Loucy (cell line): ENCODE results near the gene SAMD14.

Experiments used
- H2AFZ ChIP-seq: fragments of 200-600 bp; sonication (generic); 2 replicates; pipeline ENCODE4 v1.6.0; 2016; ENCODE audit warnings: antibody characterized with exemption, mild to moderate bottlenecking, low read length, moderate library complexity
- H3F3A ChIP-seq: fragments of 200-600 bp; 2 replicates; pipeline ENCODE4 v1.6.0; 2016; ENCODE audit warnings: antibody characterized with exemption, low read depth, mild to moderate bottlenecking
- H3K27me3 ChIP-seq: fragments of 200-600 bp; sonication (generic); 2 replicates; pipeline ENCODE4 v1.6.1; 2014; ENCODE audit warnings: low read length, mild to moderate bottlenecking; ENCODE audit not compliant: insufficient read depth, poor library complexity, severe bottlenecking
- H3K36me3 ChIP-seq: fragments of 200-600 bp; sonication (generic); 2 replicates; pipeline ENCODE4 v1.6.1; 2016; ENCODE audit warnings: low read length; ENCODE audit not compliant: insufficient read depth
- H3K4me1 ChIP-seq: fragments of 200-600 bp; sonication (generic); 2 replicates; pipeline ENCODE4 v1.5.1; 2014; ENCODE audit warnings: low read length, mild to moderate bottlenecking; ENCODE audit not compliant: insufficient read depth, poor library complexity, severe bottlenecking
- H3K4me2 ChIP-seq: fragments of 200-600 bp; sonication (generic); 2 replicates; pipeline ENCODE4 v1.6.0; 2014; ENCODE audit warnings: antibody characterized with exemption, low read length, low read depth, mild to moderate bottlenecking; ENCODE audit not compliant: poor library complexity, severe bottlenecking
- H3K4me3 ChIP-seq: fragments of 200-600 bp; sonication (generic); 2 replicates; pipeline ENCODE4 v1.5.1; 2014; ENCODE audit warnings: low read length, mild to moderate bottlenecking, mixed read lengths; ENCODE audit not compliant: poor library complexity, severe bottlenecking
- H3K79me2 ChIP-seq: fragments of 200-600 bp; sonication (generic); 2 replicates; pipeline ENCODE4 v1.6.1; 2014; ENCODE audit warnings: low read length; ENCODE audit not compliant: insufficient read depth
- H3K9ac ChIP-seq: fragments of 200-600 bp; sonication (generic); 2 replicates; pipeline ENCODE4 v1.6.0; 2014; ENCODE audit warnings: mild to moderate bottlenecking, low read depth, low read length, moderate library complexity; ENCODE audit not compliant: poor library complexity, severe bottlenecking
- H3K9me2 ChIP-seq: fragments of 200-600 bp; sonication (generic); replicated peaks from 2 replicates; pipeline ENCODE4 v1.6.1; 2016; ENCODE audit warnings: low read depth, low read length, mixed read lengths
- H3K9me3 ChIP-seq: fragments of 200-600 bp; sonication (generic); 2 replicates; pipeline ENCODE4 v1.6.1; 2014; ENCODE audit warnings: mild to moderate bottlenecking, antibody characterized with exemption, low read length, low read depth; ENCODE audit not compliant: insufficient read depth
- H4K20me1 ChIP-seq: fragments of 200-600 bp; sonication (generic); 2 replicates; pipeline ENCODE4 v1.6.0; 2014; ENCODE audit warnings: antibody characterized with exemption, low read length, mild to moderate bottlenecking; ENCODE audit not compliant: insufficient read depth, poor library complexity, severe bottlenecking
- EZH2phosphoT487 ChIP-seq: fragments of 200-600 bp; IDR thresholded peaks from 2 replicates; pipeline ENCODE4 v1.6.1; 2018; ENCODE audit warnings: antibody characterized with exemption, mild to moderate bottlenecking, moderate library complexity, borderline replicate concordance
- TF ChIP-seq, protein P1 (sequence below): fragments of 200-600 bp; sonication (generic); conservative IDR thresholded peaks from 2 replicates; pipeline ENCODE4 v1.5.1; 2014; ENCODE audit warnings: mild to moderate bottlenecking, antibody characterized with exemption, low read length

SAMD14 gene

DNA sequence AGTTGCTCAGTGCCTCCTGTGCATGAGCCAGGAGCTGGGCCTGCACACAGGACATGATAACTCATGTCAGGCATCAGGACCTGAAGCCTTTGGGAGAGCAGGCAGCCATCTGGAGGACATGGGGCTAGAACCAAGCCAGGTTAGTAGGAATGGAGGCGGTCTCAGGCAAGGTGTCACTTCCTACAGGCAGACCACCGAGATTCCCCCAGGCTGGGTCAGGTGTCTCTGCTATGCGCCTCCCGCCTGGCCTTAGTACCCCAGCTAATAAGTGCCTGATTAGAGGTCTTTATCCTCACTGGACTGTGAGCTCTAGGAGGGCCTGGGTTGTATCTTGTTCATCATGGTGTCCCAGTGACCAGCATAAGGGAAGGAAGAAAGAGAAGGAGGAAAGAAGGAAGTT is 15.6 kb downstream of the SAMD14 start:
- H3F3A ChIP-seq = no peaks in the 10 kb centered on the region
- no peaks in the 10 kb centered on the region for H3K27me3 ChIP-seq
- H3K9me3 ChIP-seq = no peaks in the 10 kb centered on the region
- H3K36me3 ChIP-seq = peaks cover 6% of the 10 kb centered on the region; the same call in 1 of the 2 replicates
- no peaks in the 10 kb centered on the region for H3K4me1 ChIP-seq
- H3K9me2 ChIP-seq = no peaks in the 10 kb centered on the region
- no peaks in the 10 kb centered on the region for H3K79me2 ChIP-seq
- no peak overlapping the region for H2AFZ ChIP-seq
- no peak overlapping the region for H3K4me2 ChIP-seq
- H4K20me1 ChIP-seq = no peaks in the 10 kb centered on the region
- no peak overlapping the region for H3K4me3 ChIP-seq
- no peak overlapping the region for H3K9ac ChIP-seq
- TF ChIP-seq, protein P1, sequence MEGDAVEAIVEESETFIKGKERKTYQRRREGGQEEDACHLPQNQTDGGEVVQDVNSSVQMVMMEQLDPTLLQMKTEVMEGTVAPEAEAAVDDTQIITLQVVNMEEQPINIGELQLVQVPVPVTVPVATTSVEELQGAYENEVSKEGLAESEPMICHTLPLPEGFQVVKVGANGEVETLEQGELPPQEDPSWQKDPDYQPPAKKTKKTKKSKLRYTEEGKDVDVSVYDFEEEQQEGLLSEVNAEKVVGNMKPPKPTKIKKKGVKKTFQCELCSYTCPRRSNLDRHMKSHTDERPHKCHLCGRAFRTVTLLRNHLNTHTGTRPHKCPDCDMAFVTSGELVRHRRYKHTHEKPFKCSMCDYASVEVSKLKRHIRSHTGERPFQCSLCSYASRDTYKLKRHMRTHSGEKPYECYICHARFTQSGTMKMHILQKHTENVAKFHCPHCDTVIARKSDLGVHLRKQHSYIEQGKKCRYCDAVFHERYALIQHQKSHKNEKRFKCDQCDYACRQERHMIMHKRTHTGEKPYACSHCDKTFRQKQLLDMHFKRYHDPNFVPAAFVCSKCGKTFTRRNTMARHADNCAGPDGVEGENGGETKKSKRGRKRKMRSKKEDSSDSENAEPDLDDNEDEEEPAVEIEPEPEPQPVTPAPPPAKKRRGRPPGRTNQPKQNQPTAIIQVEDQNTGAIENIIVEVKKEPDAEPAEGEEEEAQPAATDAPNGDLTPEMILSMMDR = no peak
- TF ChIP-seq EZH2phosphoT487 = no peak

DNA sequence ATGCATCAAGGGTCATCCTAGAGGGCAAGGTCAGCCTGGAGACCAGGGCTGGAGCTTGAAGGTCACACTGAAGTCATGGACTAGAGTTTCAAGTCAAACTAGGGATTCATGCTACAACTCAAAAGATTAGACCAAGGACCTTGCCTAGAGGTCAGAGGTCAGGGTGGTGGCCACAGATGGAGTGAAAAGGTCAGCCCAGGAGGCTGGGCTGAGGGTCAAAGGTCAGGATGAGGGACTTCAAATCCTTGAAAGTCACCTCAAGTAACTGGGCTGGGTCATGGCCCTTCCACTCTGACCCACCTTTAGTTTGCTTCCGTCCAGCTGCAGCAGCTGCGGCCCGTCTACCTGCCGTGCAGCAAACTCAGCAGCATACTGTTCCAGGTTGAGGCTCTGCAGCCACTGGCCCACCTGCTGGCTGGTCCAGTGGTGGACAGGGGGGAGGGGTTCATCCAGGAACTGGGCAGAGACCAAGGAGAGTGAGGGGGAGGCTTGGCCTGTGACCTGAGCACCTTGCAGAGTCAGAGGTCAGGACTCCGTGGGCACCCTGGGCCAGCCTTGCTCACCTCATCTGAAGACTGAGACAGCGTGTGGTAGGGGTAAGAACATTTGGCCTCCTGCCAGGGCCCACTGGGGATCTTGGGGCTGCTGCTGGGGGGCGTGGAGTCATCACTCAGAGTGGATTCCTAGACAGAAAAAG is 16.2 kb downstream of the SAMD14 start:
- Histone ChIP-seq H3K4me2 (no peak overlapping the region), H3K9me2 (no peaks in the 10 kb centered on the region), H2AFZ (no peak overlapping the region), H3K9me3 (no peaks in the 10 kb centered on the region), H3K4me3 (no peak overlapping the region), H3K27me3 (no peaks in the 10 kb centered on the region), H4K20me1 (no peaks in the 10 kb centered on the region), H3F3A (no peaks in the 10 kb centered on the region), H3K9ac (no peak overlapping the region), H3K36me3 (peaks cover 6% of the 10 kb centered on the region; the same call in 1 of the 2 replicates), H3K79me2 (no peaks in the 10 kb centered on the region), H3K4me1 (no peaks in the 10 kb centered on the region)
- no peak for TF ChIP-seq EZH2phosphoT487
- TF ChIP-seq, protein P1 = no peak

DNA sequence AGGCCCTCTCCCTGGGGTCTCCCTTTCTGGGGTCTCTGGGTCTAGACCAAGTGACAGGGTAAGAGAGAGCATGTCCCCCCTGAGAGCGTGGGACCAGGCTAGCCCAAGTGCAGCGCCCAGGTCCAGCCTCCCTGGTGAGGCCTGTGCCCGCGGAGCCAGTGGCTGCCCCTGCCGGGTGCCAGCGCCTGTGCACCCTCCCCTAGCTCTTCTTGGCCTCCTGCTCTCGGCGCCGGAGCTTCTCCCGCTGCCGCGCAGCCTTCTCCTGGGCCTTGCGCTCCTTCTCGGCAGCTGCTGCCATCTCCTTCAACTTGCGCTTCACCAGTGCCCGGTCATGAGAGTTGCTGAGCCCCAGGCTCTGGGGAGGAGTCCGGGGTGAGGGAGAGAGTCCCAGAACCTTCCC is 17.3 kb downstream of the SAMD14 start:
- Histone ChIP-seq H3K9me2 (no peaks in the 10 kb centered on the region), H3K9me3 (no peaks in the 10 kb centered on the region), H3K36me3 (peaks cover 6% of the 10 kb centered on the region; the same call in 1 of the 2 replicates), H2AFZ (no peak overlapping the region), H3K27me3 (no peaks in the 10 kb centered on the region), H3K4me1 (no peaks in the 10 kb centered on the region), H3K4me2 (no peak overlapping the region), H3K9ac (no peak overlapping the region), H3K79me2 (no peaks in the 10 kb centered on the region), H3F3A (no peaks in the 10 kb centered on the region), H4K20me1 (no peaks in the 10 kb centered on the region), H3K4me3 (no peak overlapping the region)
- TF ChIP-seq, protein P1 = no peak
- no peak for TF ChIP-seq EZH2phosphoT487
